ENCODE data around the gene GPR18.

The GPR18 gene

DNA sequence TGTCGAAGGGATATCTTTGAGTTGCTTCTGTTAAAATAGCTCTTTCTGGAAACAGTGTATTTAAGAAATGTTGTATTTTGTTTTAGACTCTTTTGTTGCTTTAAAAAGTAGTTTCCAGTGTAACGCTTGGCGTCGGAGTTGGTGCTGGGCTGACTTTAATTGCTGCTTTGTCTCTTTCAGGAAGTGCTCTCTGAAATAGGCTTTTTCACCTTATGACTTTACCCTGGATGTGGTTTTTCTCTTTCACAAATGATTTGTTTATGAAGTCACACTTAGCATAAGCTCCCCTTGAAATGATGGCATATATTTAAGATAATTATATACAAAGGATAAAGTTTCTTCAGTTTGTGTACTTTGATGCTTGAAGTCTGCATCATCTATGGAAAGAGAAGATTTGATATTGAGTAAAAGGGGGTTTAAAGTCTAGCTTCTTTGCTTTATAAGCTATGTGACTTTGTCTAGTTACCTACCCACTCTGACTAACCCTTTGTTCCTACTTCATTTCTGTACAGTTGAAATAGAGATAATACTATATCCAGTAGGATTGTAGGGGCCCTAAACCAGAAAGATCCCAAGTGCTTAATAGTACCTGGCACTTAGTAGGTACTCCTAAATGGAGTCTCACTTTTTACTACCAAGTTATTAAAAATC is at the start of gene GPR18:
Gene GPR18 (minus strand): TSS at position 170 of the 651 bp plus-strand sequence. CDS start 2,507 bp downstream, outside the sequence.
- no peak for DNase-seq

DNA sequence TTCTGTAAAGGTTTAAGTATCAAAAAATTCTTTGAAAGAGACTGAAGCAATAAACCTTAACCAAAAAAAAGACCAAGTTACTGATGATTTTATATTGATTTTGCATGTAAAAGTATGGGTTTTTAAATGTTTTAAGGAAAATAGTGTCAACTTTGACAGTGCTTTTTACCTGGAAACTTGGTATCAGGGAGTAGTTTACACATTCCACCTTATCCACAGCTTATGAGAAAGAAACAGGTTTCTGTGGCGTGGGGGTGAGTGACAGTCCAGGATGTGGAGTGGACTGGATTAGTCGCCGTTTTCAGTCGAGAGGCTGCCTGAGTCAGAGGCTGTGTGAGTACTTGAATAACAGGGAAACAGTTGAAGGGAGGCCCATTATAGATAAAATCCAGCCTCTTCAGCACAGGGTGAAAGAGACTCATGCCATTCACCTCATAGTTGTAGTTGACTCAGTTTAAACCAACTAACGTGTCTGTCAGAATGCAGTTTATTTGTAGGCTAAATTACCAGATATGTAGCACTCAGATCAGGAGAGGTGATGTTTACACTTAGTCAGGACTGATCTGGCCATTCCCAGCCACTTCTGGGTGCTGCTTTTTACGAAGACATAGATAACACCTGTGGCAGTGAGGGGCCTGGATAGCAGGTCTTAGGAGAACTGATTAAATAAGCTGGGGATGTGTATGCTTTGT is 49.6 kb upstream of the GPR18 start:
- DNase-seq: no peak

GRCh38 chr13:99307247-99307646 is 49.1 kb upstream of the GPR18 start, which contains the start of gene GPR183:
Gene GPR183, minus strand, starts transcription at chr13:99307399. Its CDS starts 11,254 bp downstream, at chr13:99296145.
- DNase-seq: no peak

GRCh38 chr13:99305566-99305965 is 47.4 kb upstream of the GPR18 start:
- DNase-seq: no peak

GRCh38 chr13:99305158-99305557 is 47.0 kb upstream of the GPR18 start:
- no peak for DNase-seq

DNA sequence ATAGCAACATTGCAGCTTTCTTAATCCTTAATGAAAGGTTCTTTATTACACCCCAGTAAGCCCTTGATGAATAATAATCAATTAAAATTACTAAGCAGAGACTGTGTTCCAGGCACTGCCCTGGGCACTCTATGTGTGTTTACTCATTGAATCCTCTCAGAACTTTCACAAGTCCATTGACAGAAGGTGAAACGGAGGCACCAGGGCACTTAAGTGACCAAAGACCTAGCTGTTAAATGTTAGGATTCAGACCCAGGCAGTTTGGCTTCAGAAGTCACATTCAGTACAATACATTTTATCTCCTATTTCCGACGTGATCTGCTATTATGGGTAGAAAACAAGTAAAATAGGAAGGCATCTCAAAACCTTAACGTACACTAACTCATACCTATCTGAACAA is 46.4 kb upstream of the GPR18 start:
- no peak for DNase-seq

DNA sequence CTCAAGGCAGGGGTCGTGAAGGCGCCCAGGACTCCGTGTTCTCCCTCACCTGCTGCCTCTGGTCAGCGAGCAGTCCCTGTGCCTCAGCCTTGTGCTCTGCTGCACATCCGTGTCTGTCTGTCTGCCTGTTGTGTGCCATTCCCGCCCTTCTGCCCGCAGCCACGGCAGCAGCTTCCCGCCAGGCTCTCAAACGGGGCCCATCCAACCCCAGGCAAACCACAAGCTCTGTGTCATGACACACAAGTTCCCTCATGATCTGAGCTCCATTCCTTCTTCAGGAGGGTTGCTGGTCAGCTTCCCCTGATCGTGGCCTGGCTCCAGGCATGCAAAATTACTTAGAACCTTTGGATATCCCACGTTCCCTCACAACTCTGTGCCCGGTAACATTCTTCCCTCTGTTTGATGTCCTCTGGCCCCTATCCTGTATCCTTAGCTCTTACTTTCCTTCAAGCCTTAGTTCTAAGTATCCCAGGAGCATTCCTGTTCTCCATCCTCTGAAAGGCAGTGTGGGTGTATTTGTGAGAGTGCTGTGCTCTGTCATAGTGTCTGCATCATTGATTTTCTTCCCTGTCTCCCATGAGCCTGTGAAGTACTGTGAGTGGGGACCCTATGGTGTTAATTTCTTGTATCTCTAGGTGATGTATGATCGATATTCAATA is 45.8 kb upstream of the GPR18 start:
- DNase-seq: peak in 1 of 2 donors; percentile 32

DNA sequence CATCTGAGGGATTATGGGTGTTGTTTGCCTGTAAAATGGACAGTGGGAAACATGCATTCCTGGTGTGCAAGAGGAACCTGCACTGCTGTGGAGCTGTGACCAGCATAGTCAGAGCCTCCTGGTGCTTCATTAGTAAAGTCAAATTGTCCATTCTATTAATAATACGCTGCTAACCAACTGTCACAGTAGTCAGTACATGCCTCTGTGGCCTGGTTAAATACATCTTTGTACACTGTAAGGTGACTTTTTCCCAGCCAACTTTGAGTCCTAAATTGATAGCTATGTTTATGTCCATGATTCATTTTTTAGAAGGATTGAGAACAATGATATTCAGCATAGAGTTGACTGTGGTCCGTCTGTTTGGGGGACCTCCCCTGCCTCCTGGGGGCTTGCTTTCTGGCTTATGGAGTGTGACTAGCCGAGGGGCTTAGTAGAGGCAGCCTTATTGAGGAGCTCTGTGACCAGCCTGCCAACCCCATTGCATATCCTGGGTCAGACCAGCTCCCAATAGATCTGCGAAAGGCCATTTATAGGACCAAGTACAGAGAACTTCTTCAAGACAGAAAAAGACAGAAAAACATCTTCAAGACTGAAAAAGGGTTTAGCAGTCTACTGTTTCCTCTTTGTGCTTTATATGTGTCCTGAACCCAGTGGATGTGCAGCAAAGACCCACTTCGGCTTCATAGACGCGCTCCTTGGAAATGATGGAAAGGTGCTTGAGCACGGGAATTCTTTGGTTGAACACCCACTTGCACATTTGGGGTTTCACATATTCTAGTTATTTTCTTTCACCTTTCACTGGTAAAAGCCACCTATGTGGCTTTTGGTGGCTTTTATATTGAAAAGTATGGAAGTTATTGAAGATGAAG is 44.7 kb upstream of the GPR18 start:
- DNase-seq: no peak

- DNase-seq: no peak
Observed at GRCh38 chr13:99301913-99302636, 43.9 kb upstream of the GPR18 start.

- DNase-seq: no peak
Observed at GRCh38 chr13:99301056-99301838, 43.1 kb upstream of the GPR18 start.

- DNase-seq: no peak
Observed at GRCh38 chr13:99299920-99300341, 41.8 kb upstream of the GPR18 start.

GRCh38 chr13:99299256-99299919 is 41.2 kb upstream of the GPR18 start:
- DNase-seq: no peak

GRCh38 chr13:99298056-99298455 is 39.9 kb upstream of the GPR18 start:
- DNase-seq: no peak

- DNase-seq: no peak
Observed at GRCh38 chr13:99297331-99297730, 39.2 kb upstream of the GPR18 start.

GRCh38 chr13:99296398-99296797 is 38.2 kb upstream of the GPR18 start:
- no peak for DNase-seq

DNA sequence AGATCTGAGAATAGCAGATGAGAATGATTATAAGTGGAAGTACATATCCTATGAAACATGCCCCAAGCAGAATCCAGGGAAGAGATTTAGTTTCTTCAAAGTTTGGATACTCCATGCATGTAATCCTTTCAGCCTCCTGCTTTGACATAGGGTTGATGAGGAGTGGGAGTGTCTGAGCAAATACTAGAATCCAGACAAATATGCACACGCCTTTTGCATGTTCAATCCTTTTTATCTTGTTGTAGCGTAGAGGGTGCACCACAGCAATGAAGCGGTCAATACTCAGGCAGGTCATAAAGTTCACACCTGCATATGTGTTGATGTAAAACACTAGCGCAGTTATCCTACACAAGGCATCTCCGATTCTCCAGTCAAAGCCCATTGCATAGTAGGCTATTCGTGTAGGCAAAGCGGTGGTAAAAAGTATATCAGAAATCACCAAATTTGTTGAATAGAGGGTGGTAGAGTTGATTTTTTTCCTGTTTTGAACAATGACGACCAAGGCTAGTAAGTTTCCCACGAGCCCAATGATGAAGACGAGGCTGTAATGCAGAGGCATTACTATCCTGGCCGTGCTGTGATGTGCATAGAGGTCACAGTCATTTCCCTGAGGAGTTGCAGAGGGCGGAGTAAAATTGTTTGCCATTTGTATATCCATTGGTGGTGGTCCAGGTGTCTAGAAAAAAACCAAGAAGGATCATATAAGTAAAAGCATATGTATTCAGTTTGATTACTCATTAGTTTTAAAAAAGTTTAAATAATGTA is 37.5 kb upstream of the GPR18 start:
- no peak for DNase-seq

GRCh38 chr13:99294958-99295357 is 36.8 kb upstream of the GPR18 start:
- DNase-seq: no peak

DNA sequence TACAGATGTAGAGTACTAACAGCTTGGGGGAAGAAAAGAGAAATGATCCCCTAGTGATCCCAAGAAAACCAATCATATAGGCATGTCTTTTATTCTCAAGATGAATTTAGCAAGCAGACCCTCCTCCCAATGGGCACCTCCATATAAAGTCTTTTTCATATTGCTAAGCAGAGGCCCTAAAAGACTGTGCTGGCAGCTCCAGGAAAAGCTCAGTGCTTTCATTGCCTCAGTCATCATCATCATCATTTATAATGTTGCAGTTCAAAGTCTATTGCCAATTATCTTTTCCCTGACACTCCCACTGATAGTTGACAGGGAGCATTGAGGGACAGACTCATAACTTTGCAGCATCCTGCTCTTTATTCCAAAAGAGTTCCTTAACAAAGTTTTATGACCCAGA is 36.0 kb upstream of the GPR18 start:
- DNase-seq: no peak

- no peak for DNase-seq
Observed at GRCh38 chr13:99293178-99293577, 35.0 kb upstream of the GPR18 start.

DNA sequence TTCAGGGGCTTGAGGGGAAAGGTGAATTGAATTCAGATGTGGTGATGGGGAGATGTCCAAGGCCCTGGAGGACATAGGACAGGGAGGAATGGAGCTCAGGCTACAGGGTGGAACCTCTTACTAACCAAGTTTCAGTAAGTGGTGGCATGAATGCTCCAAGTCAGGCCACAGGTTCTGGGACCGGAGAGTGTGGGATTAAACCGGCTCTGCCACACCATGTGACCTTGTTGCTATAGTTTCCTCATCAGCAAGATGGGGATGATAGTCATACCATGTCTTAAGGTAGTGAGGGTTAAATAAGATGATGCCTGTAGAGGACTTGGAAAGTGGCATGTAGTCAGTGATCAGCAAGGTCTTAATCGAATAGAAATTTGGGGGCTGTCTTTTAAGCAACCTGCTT is 32.7 kb upstream of the GPR18 start:
- DNase-seq: no peak

All from hippocampal formation (tissue), 2 donors.